Liver (tissue), 3 donors: Measurements from ENCODE around the gene PLCE1.

Experiments used
- CTCF ChIP-seq: fragments of 150-350 bp; IDR thresholded peaks from 2 replicates; pipeline ENCODE4 v1.5.1; 2017; ENCODE audit warnings: improper control_type of control experiment, low read depth, low read length; ENCODE audit not compliant: missing input control
- JUND ChIP-seq, 2 donors: IDR thresholded peaks; 2 replicates each; pipeline ENCODE4 v1.6.1; 2016; ENCODE audit warnings: antibody characterized with exemption in 2 of 2
- RXRA ChIP-seq, 2 donors: IDR thresholded peaks; 2 replicates each; pipeline ENCODE4 v1.6.1; 2017 to 2018; ENCODE audit warnings: antibody characterized with exemption in 2 of 2, mild to moderate bottlenecking in 1 of 2
- donor health status: healthy.
- donor health status: healthy.

DNA sequence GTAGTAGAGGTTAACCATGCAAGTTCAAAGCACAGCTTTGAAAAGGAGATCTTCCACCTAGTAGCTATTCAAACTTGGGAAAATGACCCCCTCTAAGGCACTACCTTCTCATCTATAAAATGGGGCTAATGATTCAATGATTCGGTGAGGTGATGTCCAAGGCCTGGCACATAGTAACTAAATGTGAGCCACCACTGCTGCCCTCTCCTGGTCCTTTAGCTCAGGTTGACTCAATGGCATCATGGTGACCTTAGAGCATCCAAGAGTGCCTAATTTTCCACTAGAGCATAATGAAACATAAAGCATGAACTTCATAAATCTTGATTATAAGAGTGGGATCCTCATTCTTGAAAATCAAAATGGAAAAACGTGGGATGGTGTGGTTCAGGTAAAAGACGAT lies 16.3 kb upstream of the PLCE1 start:
- no peak for TF ChIP-seq RXRA (IDR thresholded peaks at IDR 0.05)
- TF ChIP-seq CTCF = no peak
- TF ChIP-seq JUND (IDR thresholded peaks at IDR 0.05) = no peak
